ENCODE measurements around the gene CROCC2.
A peak's percentile ranks its signal among the peaks of the same experiment; 100 is the strongest.

CROCC2 gene

GRCh38 chr2:240959941-240960308, 53.8 kb downstream of the CROCC2 start:
- DNase-seq = no peak

DNA sequence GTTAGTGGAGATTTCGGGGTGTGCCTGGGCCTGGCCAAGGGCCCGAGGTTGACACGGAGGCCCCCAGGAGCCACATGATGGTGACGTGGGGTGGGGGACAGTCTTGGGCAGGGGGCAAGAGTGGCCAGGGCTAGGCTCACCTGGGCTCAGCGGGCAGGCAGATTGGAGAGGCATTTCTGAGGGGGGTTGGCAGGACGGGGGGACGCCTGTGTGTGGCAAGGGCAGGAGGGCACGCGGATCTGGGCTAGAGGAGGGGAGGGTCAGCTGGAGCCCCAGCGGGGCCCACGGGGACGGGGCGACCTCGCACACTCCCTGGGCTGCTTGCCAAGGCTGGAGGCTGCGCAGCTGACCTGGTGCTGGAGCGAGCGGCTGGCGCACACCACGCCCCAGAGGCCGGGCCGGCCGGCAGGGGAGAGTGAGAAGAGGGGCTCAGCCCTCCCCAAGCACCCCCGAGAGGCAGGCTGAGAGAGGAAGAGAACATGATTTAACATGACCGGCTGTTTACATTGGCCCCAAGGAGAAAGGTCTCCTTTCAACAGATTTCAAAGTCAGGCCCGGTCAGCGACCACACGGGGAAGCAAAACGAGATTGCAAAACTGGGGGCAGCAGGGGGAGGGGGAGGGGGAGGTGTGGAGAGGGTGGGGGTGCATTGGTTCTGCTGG, 54.3 kb downstream of the CROCC2 start:
- no peak for DNase-seq

DNA sequence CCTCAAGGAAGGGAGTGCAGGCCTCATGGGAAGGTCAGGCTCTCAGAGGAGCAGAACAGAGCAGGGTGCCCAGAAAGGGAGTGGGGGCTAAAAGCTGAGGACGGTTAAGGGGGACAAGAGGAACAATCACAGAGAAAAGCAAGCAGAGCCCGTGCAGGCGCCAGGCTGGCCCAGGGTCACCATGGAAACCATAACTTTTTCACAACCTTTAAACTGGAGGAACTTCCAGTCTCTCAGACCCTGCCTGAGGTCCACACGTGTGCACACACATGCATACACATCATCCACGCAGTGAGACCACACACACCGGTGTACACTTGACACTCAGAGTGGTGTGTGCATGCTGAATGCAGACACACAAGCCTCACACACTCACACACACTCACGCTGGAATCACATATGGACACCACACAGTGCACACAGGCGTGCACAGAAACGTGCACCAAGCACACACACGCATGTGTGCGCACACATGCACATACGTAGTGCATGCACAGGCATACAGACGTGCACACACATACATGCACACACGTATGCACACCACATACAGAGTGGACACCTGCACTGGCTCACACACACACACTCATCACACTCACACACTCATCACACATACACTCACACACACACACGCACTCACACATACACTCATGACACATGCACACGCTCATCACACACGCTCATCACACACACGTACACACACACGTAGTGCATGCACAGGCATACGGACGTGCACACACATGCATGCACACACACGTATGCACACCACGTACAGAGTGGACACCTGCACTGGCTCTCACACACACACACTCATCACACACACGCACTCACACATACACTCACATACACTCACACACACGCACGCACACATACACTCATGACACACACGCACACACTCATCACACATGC, 55.1 kb downstream of the CROCC2 start:
- DNase-seq = no peak

DNA sequence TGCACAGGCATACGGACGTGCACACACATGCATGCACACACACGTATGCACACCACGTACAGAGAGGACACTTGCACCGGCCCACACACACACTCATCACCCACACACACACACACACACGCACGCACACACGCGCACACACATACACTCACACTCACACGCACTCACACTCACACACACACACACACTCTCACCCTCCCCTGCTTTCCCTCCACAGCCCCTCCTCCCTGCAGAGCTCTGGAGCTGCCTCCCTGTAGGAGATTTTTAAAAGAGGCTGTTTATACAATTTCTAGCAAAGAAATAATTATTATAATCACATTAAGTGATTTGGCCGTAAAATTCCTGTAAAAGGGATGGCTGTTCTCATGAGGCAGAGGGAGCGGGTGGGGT, 55.8 kb downstream of the CROCC2 start:
- no peak for DNase-seq

GRCh38 chr2:240962300-240963064, 56.3 kb downstream of the CROCC2 start:
- no peak for DNase-seq

- DNase-seq = no peak
Observed at GRCh38 chr2:240963065-240963867, 57.1 kb downstream of the CROCC2 start.

GRCh38 chr2:240963868-240964703, 58.0 kb downstream of the CROCC2 start:
- DNase-seq = no peak

DNA sequence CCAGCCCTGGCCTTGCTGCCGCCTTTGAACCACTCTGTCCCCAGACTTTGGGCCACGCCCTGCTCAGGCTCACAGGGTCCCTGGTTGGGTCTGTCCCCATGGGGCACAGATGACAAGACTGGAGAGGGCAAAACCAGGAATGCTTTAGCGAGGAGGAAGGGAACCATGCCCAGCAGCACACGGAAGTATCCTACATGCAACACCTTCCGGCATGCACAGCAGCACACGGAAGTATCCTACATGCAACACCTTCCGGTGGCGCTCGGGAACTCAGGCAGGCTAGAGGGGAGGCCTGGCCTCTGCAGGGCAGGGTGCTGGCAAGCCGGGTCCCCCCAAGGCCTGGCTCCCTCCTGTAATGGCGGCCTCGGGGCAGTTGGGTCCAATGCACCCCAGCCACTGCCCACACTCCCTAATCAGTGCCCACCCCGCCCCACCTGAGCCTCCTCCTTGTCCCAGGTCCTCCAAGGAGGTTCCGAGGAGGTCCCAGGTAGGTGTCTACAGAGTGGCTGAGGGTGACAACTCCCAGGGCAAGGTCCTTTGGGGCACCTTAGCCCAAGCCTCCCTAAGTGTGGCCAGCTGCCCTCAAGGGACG, 58.7 kb downstream of the CROCC2 start:
- DNase-seq = no peak

DNA sequence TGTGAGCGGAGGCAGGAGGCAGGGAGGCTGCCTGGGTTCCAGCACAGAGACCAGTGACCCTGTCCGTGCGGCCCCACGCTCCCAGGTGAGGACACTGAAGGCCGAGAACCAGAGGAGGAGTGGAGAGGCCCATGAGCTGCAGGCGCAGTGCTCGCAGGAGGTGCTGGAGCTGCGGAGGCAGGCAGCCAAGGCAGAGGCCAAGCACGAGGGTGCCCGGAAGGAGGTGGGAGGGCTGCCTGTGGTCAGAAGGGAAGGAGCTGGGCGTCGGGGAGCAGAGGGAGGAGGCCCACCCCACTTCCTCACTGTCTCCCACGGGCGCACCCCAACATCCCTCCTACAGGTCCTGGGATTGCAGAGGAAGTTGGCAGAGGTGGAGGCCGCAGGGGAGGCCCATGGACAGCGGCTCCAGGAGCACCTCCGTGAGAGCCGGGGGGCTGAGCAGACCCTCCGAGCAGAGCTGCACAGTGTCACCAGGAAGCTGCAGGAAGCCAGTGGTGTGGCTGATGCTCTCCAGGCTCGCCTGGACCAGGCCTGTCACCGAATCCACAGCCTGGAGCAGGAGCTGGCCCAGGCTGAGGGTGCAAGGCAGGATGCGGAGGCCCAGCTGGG, 59.3 kb downstream of the CROCC2 start:
- no peak for DNase-seq

DNA sequence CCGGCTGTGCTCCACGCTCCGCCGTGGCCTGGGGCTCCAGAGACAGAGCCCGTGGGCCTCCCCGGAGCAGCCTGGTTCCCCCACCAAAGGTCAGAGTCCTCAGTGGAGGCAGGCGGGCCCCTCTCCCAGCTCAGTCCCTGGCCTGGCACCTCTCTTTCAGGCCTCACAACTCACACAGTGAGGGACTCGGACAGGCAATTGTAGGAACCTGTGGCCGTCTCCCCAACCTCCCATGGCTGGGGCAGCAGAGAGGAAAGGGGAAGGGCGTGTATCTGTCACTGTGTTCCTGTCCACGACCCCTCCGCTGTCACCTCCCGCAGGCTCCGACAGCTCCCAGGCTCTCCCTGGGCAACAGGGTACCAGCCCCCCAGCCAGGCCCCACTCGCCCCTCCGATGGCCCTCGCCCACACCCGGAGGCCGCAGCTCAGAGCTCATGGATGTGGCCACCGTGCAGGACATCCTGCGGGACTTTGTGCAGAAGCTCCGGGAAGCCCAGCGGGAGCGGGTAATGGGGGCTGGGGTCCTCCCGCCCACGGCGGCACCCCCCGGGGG, 59.8 kb downstream of the CROCC2 start:
- no peak for DNase-seq

- DNase-seq = no peak
Observed at GRCh38 chr2:240966457-240966905, 60.3 kb downstream of the CROCC2 start.

DNA sequence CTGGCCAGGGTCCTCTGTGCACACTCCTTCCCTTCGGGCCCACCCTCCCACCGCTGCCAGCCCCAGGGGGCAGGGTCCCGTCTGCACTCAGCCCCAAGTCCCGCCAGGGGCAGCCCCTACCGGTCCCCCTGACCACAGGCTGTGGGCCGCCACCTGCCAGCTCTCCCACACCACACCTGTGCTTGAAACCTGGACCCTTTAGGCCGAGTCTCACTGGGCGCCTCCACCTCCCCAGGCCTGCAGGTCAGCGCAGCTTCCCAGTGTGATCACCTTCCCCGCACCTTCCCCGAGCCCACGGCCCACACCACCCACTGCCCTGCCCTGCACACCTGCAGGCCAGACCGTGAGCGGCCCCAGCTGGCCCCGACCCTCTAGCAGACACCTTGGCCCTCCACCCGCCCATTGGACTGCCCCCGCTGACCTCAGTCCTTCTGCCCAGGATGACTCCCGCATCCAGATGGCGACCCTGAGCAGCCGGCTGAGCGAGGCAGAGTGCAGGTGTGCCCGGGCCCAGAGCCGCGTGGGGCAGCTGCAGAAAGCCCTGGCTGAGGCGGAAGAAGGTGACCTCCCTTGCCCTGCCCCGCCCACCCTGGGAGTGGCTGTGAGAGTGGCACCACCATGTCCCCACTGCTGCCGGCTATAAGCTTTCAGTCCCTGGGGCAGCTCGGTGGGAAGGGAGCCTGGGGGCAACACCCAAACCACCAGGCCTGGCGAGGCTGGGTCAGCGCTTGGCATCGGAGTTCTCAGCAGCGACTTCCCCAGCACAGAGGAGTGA, 61.0 kb downstream of the CROCC2 start:
- peak; percentile 83 for DNase-seq

GRCh38 chr2:240967681-240968621, 61.8 kb downstream of the CROCC2 start:
- DNase-seq = no peak

DNA sequence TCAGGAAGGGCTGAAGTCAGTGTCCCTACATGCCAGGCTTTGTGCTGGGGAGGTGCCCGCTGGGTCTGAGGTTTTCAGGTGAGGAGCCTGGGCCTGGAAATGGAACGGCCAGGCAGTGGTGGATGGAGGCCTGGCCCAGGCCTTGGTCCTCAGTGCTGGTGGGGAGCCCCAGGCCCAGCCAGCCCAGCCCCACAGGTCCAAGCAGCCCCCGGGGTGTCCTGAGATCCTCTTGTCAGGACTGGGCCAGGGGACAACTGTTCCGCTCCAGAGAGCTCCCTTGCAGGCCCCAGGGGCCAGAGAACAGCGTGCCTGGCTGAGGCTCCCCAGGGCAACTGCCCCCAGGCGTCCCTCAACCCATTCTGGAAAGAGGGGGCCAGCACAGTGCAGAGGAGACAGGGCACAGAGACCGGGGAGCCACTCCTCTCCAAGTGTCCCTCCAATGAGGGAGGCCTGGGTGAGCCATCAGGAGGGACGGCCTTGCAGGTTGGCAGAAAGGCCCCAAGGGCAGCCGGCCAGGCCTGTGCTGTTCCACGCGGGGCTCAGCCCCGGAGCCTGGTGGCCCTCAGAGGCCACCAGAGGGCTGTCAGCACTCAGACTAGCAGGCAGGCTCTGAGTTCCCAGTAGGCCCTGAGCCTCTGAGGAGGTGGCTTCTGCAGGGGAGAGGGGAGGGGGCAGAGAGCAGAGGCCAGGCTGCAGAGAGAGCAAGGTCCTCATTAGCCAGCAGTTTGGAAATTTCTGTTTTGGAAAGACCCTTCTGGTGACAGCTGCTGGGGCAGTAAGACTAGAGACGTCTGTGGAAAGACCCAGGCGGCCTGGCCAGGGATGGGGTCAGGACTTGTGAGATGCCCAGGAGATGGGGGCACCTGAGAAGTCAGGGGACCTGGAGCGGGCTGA, 62.8 kb downstream of the CROCC2 start:
- DNase-seq = no peak

DNA sequence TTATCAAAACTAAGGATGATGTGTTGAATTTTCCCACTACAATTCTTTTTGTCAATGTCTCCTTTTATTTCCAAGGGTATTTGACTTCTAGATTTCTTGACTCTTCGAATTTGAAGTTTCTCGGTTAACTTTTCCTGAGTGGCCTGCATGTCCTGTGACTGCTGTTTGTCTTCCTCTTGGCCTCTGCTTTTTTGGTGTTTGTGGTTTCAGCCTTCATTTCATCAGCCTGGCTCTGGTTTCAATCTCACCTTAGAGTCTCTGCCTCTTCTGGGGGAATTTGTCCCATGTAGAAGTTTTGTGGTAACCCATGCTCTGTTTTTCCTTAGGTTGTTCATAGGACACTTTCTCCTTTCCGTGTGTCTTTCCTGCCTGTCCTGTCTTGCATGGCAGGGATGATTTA, 64.0 kb downstream of the CROCC2 start:
- DNase-seq = no peak

- DNase-seq = no peak
Observed at GRCh38 chr2:240970816-240971215, 64.7 kb downstream of the CROCC2 start.

- no peak for DNase-seq
Observed at GRCh38 chr2:240972201-240972600, 66.1 kb downstream of the CROCC2 start.
